ENCODE measurements around the gene BABAM2. TPM values are rescaled to one million over a fixed set of nuclear protein-coding genes. Genes with fewer than 3 reads are reported as not detected.

Gene BABAM2
- total RNA-seq, 1 donor from 2014 or later = 28.5 TPM

DNA sequence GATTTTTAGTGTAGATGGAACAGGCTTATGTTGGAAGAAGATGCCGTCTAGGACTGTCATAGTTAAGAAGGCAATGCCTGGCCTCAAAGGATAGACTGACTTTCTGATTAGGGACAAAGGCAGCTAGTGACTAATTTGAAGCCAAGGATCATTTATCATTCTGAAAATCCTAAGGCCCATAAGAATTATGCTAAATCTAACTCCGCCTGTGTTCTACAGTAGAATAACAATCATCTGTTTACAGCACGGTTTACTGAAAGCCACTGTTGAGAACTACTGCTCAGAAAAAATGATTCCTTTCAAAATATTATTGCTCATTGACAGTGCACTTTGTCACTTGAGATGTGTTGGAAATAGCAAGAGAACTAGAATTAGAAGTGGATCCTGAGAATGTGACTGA lies 44.5 kb downstream of the BABAM2 start:
- Histone ChIP-seq H3K27me3 (ENCODE audit: insufficient read depth, low read length) (no peaks in the 10 kb centered on the region), H3K27ac (ENCODE audit: low read depth, low read length) (no peak overlapping the region), H3K4me3 (ENCODE audit: insufficient read depth, low read depth, low read length) (no peak overlapping the region), H3K9me3 (ENCODE audit: insufficient read depth, low read depth, low read length) (no peaks in the 10 kb centered on the region), H2AFZ (ENCODE audit: low read depth, low read length) (no peak overlapping the region), H4K20me1 (ENCODE audit: insufficient read depth, low read length) (no peaks in the 10 kb centered on the region), H3K36me3 (ENCODE audit: insufficient read depth, low read length) (no peaks in the 10 kb centered on the region), H3K79me2 (ENCODE audit: insufficient read depth, low read length) (no peaks in the 10 kb centered on the region), H3K9ac (ENCODE audit: low read length) (no peak overlapping the region), H3K4me2 (ENCODE audit: low read length) (no peak overlapping the region), H3K4me1 (ENCODE audit: insufficient read depth, low read length) (peaks cover 9% of the 10 kb centered on the region)
- Mint-ChIP-seq H3K4me1 (ENCODE audit: low read depth, unreplicated experiment) (peaks cover 18% of the 10 kb centered on the region), H3K27ac (ENCODE audit: unreplicated experiment) (no peak overlapping the region), H3K36me3 (ENCODE audit: low read depth, unreplicated experiment) (peaks cover 2% of the 10 kb centered on the region), H3K4me3 (ENCODE audit: unreplicated experiment) (no peak overlapping the region), H3K27me3 (ENCODE audit: low read depth, unreplicated experiment) (no peaks in the 10 kb centered on the region), H3K9me3 (ENCODE audit: unreplicated experiment) (no peaks in the 10 kb centered on the region)
- TF ChIP-seq, protein P1, sequence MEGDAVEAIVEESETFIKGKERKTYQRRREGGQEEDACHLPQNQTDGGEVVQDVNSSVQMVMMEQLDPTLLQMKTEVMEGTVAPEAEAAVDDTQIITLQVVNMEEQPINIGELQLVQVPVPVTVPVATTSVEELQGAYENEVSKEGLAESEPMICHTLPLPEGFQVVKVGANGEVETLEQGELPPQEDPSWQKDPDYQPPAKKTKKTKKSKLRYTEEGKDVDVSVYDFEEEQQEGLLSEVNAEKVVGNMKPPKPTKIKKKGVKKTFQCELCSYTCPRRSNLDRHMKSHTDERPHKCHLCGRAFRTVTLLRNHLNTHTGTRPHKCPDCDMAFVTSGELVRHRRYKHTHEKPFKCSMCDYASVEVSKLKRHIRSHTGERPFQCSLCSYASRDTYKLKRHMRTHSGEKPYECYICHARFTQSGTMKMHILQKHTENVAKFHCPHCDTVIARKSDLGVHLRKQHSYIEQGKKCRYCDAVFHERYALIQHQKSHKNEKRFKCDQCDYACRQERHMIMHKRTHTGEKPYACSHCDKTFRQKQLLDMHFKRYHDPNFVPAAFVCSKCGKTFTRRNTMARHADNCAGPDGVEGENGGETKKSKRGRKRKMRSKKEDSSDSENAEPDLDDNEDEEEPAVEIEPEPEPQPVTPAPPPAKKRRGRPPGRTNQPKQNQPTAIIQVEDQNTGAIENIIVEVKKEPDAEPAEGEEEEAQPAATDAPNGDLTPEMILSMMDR (IDR thresholded peaks at IDR 0.05; ENCODE audit: insufficient read depth, low read depth, low read length) = no peak
- TF ChIP-seq EZH2 (IDR thresholded peaks at IDR 0.05; ENCODE audit: insufficient read depth, low read length) = no peak
- no peak for DNase-seq (ENCODE audit: low read depth)
- FAIRE-seq = no peak

DNA sequence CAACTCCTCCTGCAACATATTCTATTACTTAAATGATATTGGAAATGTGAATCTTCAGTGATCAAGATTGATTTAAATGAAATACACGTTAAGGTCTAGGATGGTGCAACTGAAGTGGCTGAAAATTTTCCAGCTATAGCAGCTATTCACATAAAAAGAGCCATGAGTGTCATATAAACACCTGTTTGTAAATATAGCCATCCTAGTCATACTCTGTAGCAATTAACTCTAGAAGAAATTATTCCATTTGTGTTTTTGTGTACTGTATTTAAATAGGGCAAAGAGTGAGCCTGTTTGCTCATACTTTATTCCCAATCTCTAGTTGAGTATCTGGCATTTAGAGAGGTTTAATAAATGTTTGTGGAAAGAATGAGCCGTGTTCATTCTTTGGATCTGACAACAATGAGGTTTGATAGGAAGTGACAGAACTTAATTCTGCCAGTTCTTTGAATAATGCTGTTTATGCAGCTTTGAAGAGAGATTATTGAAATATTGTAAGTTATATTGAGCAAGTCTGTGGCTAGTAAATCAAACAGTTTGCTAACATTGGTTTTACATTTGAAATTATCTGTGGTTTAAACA lies 49.7 kb downstream of the BABAM2 start:
- Mint-ChIP-seq H3K4me3 (ENCODE audit: unreplicated experiment) (no peak overlapping the region), H3K36me3 (ENCODE audit: low read depth, unreplicated experiment) (no peaks in the 10 kb centered on the region), H3K27ac (ENCODE audit: unreplicated experiment) (no peak overlapping the region), H3K27me3 (ENCODE audit: low read depth, unreplicated experiment) (no peaks in the 10 kb centered on the region), H3K4me1 (ENCODE audit: low read depth, unreplicated experiment) (no peaks in the 10 kb centered on the region), H3K9me3 (ENCODE audit: unreplicated experiment) (no peaks in the 10 kb centered on the region)
- Histone ChIP-seq H3K4me3 (ENCODE audit: insufficient read depth, low read depth, low read length) (no peak overlapping the region), H4K20me1 (ENCODE audit: insufficient read depth, low read length) (no peaks in the 10 kb centered on the region), H3K9me3 (ENCODE audit: insufficient read depth, low read depth, low read length) (no peaks in the 10 kb centered on the region), H3K4me1 (ENCODE audit: insufficient read depth, low read length) (no peaks in the 10 kb centered on the region), H3K36me3 (ENCODE audit: insufficient read depth, low read length) (no peaks in the 10 kb centered on the region), H2AFZ (ENCODE audit: low read depth, low read length) (no peak overlapping the region), H3K79me2 (ENCODE audit: insufficient read depth, low read length) (no peaks in the 10 kb centered on the region), H3K9ac (ENCODE audit: low read length) (no peak overlapping the region), H3K27me3 (ENCODE audit: insufficient read depth, low read length) (no peaks in the 10 kb centered on the region), H3K27ac (ENCODE audit: low read depth, low read length) (no peak overlapping the region), H3K4me2 (ENCODE audit: low read length) (no peak overlapping the region)
- TF ChIP-seq, protein P1 (IDR thresholded peaks at IDR 0.05; ENCODE audit: insufficient read depth, low read depth, low read length) = no peak
- no peak for TF ChIP-seq EZH2 (IDR thresholded peaks at IDR 0.05; ENCODE audit: insufficient read depth, low read length)
- FAIRE-seq = peak; percentile 5
- no peak for DNase-seq (ENCODE audit: low read depth)

DNA sequence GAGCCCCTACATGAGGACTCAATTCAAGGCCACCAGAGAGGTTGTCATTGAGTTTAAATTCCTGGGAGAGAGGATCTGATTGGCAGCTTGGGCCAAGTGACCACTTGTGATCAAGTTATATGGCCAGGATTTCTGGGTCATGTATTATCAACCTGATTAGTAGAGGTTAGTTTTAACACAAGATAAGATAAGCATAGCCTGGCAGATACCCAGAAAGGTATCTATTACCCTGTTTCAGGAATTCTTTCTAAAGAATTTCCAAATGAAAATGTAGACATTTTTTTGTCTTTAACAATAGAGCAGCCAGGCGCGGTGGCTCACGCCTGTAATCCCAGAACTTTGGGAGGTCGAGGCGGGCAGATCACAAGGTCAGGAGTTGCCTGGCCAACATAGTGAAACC lies 50.5 kb downstream of the BABAM2 start:
- Histone ChIP-seq H2AFZ (ENCODE audit: low read depth, low read length) (no peak overlapping the region), H3K79me2 (ENCODE audit: insufficient read depth, low read length) (no peaks in the 10 kb centered on the region), H4K20me1 (ENCODE audit: insufficient read depth, low read length) (no peaks in the 10 kb centered on the region), H3K27me3 (ENCODE audit: insufficient read depth, low read length) (no peaks in the 10 kb centered on the region), H3K36me3 (ENCODE audit: insufficient read depth, low read length) (no peaks in the 10 kb centered on the region), H3K4me1 (ENCODE audit: insufficient read depth, low read length) (no peaks in the 10 kb centered on the region), H3K4me3 (ENCODE audit: insufficient read depth, low read depth, low read length) (no peak overlapping the region), H3K27ac (ENCODE audit: low read depth, low read length) (no peak overlapping the region), H3K4me2 (ENCODE audit: low read length) (no peak overlapping the region), H3K9ac (ENCODE audit: low read length) (no peak overlapping the region), H3K9me3 (ENCODE audit: insufficient read depth, low read depth, low read length) (no peaks in the 10 kb centered on the region)
- no peaks in the 10 kb centered on the region for H3K4me1 Mint-ChIP-seq (ENCODE audit: low read depth, unreplicated experiment)
- no peak overlapping the region for H3K4me3 Mint-ChIP-seq (ENCODE audit: unreplicated experiment)
- no peaks in the 10 kb centered on the region for H3K27me3 Mint-ChIP-seq (ENCODE audit: low read depth, unreplicated experiment)
- H3K36me3 Mint-ChIP-seq (ENCODE audit: low read depth, unreplicated experiment) = no peaks in the 10 kb centered on the region
- no peaks in the 10 kb centered on the region for H3K9me3 Mint-ChIP-seq (ENCODE audit: unreplicated experiment)
- no peak overlapping the region for H3K27ac Mint-ChIP-seq (ENCODE audit: unreplicated experiment)
- TF ChIP-seq EZH2 (IDR thresholded peaks at IDR 0.05; ENCODE audit: insufficient read depth, low read length) = no peak
- TF ChIP-seq, protein P1 (IDR thresholded peaks at IDR 0.05; ENCODE audit: insufficient read depth, low read depth, low read length) = no peak
- FAIRE-seq (no peak), DNase-seq (ENCODE audit: low read depth) (no peak)
